Fibroblast of lung (primary cell): Measurements from ENCODE around the gene PPP2R5A. TPM values are rescaled to one million over a fixed set of nuclear protein-coding genes. Genes with fewer than 3 reads are reported as not detected.

Experiments
- DNase-seq, 2 donors: peaks; one replicate each; pipeline versions ENCODE4 v3.0.0 to v3.0.0-alpha.2; 2010; ENCODE audit warnings: low read depth in 2 of 2
- H2AFZ ChIP-seq: 2 replicates; pipeline ENCODE4 v1.5.1; 2012; ENCODE audit warnings: low read length, control low read depth, inconsistent platforms
- H3K27ac ChIP-seq: 2 replicates; pipeline ENCODE4 v1.5.1; 2011; ENCODE audit warnings: low read length, control low read depth; ENCODE audit not compliant: insufficient read depth
- H3K27me3 ChIP-seq: 2 replicates; pipeline ENCODE4 v1.5.1; 2011; ENCODE audit warnings: mild to moderate bottlenecking, low read length; ENCODE audit not compliant: control insufficient read depth, insufficient read depth
- H3K36me3 ChIP-seq: 2 replicates; pipeline ENCODE4 v1.5.1; 2011; ENCODE audit warnings: low read length; ENCODE audit not compliant: control insufficient read depth, insufficient read depth
- H3K4me1 ChIP-seq: 2 replicates; pipeline ENCODE4 v1.5.1; 2011; ENCODE audit warnings: low read length; ENCODE audit not compliant: control insufficient read depth, insufficient read depth; ENCODE audit errors: extremely low read depth
- H3K4me2 ChIP-seq: 2 replicates; pipeline ENCODE4 v1.5.1; 2011; ENCODE audit warnings: low read length, control low read depth; ENCODE audit not compliant: insufficient read depth; ENCODE audit errors: extremely low read depth
- H3K4me3 ChIP-seq, 4 experiments: fragments of 200-600 bp in 1 of 4; sonication (generic) in 1 of 4; replicated peaks in 1 of 4; 2 replicates each; pipeline ENCODE4 v1.5.1; 2011 to 2016; ENCODE audit warnings: low read length in 4 of 4, low read depth in 3 of 4, mild to moderate bottlenecking in 3 of 4, control low read depth in 2 of 4, inconsistent platforms in 1 of 4, mixed read lengths in 1 of 4; ENCODE audit not compliant: insufficient read depth in 1 of 4; ENCODE audit errors: control extremely low read depth in 1 of 4
- H3K79me2 ChIP-seq: 2 replicates; pipeline ENCODE4 v1.5.1; 2012; ENCODE audit warnings: mild to moderate bottlenecking, low read length, inconsistent platforms; ENCODE audit not compliant: control insufficient read depth, insufficient read depth
- H3K9ac ChIP-seq: 2 replicates; pipeline ENCODE4 v1.5.1; 2011; ENCODE audit warnings: mild to moderate bottlenecking, low read length, control low read depth; ENCODE audit not compliant: insufficient read depth
- H3K9me3 ChIP-seq: 2 replicates; pipeline ENCODE4 v1.5.1; 2012; ENCODE audit warnings: low read depth, low read length; ENCODE audit not compliant: control insufficient read depth, insufficient read depth
- H4K20me1 ChIP-seq: 2 replicates; pipeline ENCODE4 v1.5.1; 2011; ENCODE audit warnings: low read length; ENCODE audit not compliant: control insufficient read depth, insufficient read depth; ENCODE audit errors: extremely low read depth
- EZH2 ChIP-seq: IDR thresholded peaks from 2 replicates; pipeline ENCODE4 v1.5.1; 2012; ENCODE audit warnings: low read length, control low read depth, mild to moderate bottlenecking; ENCODE audit errors: missing control alignments
- polyA plus RNA-seq, 2 donors: library from polyadenylated mRNA; depleted of rRNA in 1 of 2; stranded (reverse) in 1 of 2; unstranded in 1 of 2; fragments of >200 nt; gene quantifications; 2 replicates each; pipeline ENCODE4 v1.2.1, GENCODE V29; 2011 to 2012; ENCODE audit warnings: missing spikeins in 1 of 2
- total RNA-seq: library from RNA; depleted of rRNA; stranded (reverse); fragments of >200 nt; gene quantifications from 2 replicates; pipeline ENCODE4 v1.2.1, GENCODE V29; 2014
- TF ChIP-seq, protein P1 (sequence below), 2 donors: IDR thresholded peaks in 1 of 2; conservative IDR thresholded peaks in 1 of 2; 1 replicate in 1 of 2; 2 replicates in 1 of 2; pipeline ENCODE4 v1.5.1; 2011 to 2012; ENCODE audit warnings: low read length in 2 of 2, control low read depth in 1 of 2, inconsistent platforms in 1 of 2, low read depth in 1 of 2, mild to moderate bottlenecking in 1 of 2

PPP2R5A gene
- total and polyA plus RNA-seq, 2 donors (not counting 1 experiment from before 2014, with no cell fraction given), result 21.2 to 35.2 TPM

DNA sequence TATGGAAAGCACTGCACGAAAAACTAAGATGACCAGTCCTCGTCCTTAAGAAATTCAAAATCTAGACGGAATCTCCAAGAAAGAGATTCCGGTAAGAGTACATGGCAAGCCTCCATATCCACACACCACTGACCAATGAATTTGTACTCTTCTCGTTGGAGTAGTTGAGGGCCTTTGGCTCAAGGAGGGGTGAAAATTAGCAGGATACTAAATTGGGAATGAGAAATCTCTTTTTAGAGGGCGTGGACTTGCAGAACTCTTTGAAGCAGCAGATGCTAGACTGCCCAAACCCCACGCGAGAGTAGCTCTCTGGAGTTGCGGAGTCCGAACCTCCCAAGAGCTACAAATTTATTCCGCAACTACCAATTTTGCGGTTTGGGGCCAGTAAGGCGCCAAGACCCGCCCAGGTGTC, 872 bp upstream of the PPP2R5A start:
- peak overlapping the region; percentile 86 for H3K27ac ChIP-seq
- peak overlapping the region; percentile 91 for H2AFZ ChIP-seq
- H3K4me2 ChIP-seq, result peak overlapping the region; percentile 89
- peaks cover 3% of the 10 kb centered on the region for H3K4me1 ChIP-seq
- no peaks in the 10 kb centered on the region for H3K27me3 ChIP-seq
- H3K9me3 ChIP-seq, result no peaks in the 10 kb centered on the region
- TF ChIP-seq, protein P1, sequence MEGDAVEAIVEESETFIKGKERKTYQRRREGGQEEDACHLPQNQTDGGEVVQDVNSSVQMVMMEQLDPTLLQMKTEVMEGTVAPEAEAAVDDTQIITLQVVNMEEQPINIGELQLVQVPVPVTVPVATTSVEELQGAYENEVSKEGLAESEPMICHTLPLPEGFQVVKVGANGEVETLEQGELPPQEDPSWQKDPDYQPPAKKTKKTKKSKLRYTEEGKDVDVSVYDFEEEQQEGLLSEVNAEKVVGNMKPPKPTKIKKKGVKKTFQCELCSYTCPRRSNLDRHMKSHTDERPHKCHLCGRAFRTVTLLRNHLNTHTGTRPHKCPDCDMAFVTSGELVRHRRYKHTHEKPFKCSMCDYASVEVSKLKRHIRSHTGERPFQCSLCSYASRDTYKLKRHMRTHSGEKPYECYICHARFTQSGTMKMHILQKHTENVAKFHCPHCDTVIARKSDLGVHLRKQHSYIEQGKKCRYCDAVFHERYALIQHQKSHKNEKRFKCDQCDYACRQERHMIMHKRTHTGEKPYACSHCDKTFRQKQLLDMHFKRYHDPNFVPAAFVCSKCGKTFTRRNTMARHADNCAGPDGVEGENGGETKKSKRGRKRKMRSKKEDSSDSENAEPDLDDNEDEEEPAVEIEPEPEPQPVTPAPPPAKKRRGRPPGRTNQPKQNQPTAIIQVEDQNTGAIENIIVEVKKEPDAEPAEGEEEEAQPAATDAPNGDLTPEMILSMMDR (conservative IDR thresholded peaks at IDR 0.05 in 1 of 2, IDR thresholded peaks at IDR 0.05 in 1 of 2; ENCODE audit: low read depth in 1 of 2, low read length in 2 of 2), result no peak
- no peak for TF ChIP-seq EZH2
- H3K36me3 ChIP-seq, result no peaks in the 10 kb centered on the region
- H3K9ac ChIP-seq, result peak overlapping the region; percentile 82
- peaks cover 25% of the 10 kb centered on the region for H3K79me2 ChIP-seq
- peak overlapping the region; percentile 84 to 90 (median 85) for H3K4me3 ChIP-seq
- H4K20me1 ChIP-seq, result no peaks in the 10 kb centered on the region
- peak; percentile 34 to 40 for DNase-seq

DNA sequence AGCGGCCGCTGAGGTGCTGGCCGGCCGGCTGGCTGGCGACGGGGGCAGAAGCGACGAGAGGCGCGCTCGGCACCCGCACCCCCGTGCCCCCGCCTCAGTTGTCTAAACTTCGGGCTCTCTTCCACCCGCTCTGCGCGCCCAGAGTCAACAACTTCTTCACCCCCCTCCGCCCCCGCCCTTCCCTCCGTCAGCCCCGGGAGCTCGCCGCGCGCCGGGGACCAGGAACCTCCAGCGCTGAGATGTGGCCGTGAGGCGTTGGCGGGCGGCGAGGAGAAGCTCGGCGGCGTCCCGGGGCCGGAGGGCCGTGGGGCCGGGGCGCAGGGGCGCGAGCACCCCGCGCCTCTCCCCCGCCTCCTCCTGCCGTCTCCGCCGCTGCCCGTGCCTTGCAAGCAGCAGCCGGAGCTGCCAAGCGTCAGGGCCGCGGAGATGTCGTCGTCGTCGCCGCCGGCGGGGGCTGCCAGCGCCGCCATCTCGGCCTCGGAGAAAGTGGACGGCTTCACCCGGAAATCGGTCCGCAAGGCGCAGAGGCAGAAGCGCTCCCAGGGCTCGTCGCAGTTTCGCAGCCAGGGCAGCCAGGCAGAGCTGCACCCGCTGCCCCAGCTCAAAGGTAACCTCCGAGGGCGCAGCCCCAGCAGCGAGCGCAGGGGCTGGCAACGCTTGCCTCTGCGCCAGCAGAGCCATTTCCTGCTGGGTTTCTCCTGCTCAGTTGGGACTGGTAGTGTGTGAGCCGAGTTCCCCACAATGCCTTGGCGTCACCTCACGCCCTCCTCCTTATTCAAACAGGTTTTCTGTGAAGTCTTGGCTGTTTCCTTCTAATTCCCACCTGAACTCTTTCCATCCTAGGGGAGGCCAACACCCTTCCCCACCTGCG, 710 bp downstream of the PPP2R5A start:
- TF ChIP-seq, protein P1 (conservative IDR thresholded peaks at IDR 0.05 in 1 of 2, IDR thresholded peaks at IDR 0.05 in 1 of 2; ENCODE audit: low read depth in 1 of 2, low read length in 2 of 2), result no peak
- TF ChIP-seq EZH2, result no peak

DNA sequence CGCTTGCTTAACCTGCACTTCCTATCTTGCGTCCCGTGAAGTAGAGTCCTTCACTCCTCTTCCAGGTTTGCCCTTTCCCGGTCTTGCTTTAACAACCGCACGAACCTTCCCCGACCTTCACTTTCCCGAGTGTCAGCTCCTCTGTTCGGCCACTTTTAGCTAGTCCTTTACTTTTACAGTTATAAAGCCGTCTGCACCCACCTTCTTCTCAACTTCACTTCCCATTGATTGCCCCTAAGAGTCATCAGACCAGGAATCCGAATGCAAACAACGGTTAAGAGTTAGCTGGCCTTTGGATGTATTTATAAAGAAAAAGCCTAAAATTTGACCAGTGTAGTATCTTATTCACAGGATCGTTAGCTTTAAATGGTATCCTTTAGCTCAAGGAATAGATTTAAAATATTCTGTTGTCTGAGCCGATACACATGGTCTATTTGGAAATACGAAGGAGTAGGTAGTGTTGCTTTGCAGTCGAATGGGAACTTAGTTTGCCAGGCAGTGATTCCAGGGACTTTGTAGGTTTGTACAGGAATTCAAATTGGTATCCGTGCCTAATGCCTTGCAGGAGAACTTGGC, 1.4 kb downstream of the PPP2R5A start:
- H3K36me3 ChIP-seq, result no peaks in the 10 kb centered on the region
- H3K79me2 ChIP-seq, result peaks cover 38% of the 10 kb centered on the region
- no peaks in the 10 kb centered on the region for H3K27me3 ChIP-seq
- H4K20me1 ChIP-seq, result no peaks in the 10 kb centered on the region
- H3K9me3 ChIP-seq, result no peaks in the 10 kb centered on the region
- peak; percentile 27 for DNase-seq
- peak overlapping the region; percentile 82 for H2AFZ ChIP-seq
- TF ChIP-seq, protein P1 (conservative IDR thresholded peaks at IDR 0.05 in 1 of 2, IDR thresholded peaks at IDR 0.05 in 1 of 2; ENCODE audit: low read depth in 1 of 2, low read length in 2 of 2), result no peak
- TF ChIP-seq EZH2, result no peak
- H3K9ac ChIP-seq, result peak overlapping the region; percentile 88
- peak overlapping the region; percentile 81 to 96 (median 92) for H3K4me3 ChIP-seq
- peak overlapping the region; percentile 83 for H3K27ac ChIP-seq
- H3K4me2 ChIP-seq, result peak overlapping the region; percentile 95
- peaks cover 8% of the 10 kb centered on the region for H3K4me1 ChIP-seq

More for the DNA sequence above, 710 bp downstream of the PPP2R5A start:
- Histone ChIP-seq H3K4me1 (peaks cover 3% of the 10 kb centered on the region), H3K4me3 (peak overlapping the region; percentile 81 to 96 (median 92)), H3K27ac (peak overlapping the region; percentile 83), H3K9ac (peak overlapping the region; percentile 88), H3K4me2 (peak overlapping the region; percentile 95), H2AFZ (peak overlapping the region; percentile 82), H3K36me3 (no peaks in the 10 kb centered on the region), H3K79me2 (peaks cover 31% of the 10 kb centered on the region), H4K20me1 (no peaks in the 10 kb centered on the region), H3K27me3 (no peaks in the 10 kb centered on the region), H3K9me3 (no peaks in the 10 kb centered on the region)
- peak; percentile 38 to 52 for DNase-seq
